Measurements from ENCODE around the gene STAT2.

STAT2 gene

DNA sequence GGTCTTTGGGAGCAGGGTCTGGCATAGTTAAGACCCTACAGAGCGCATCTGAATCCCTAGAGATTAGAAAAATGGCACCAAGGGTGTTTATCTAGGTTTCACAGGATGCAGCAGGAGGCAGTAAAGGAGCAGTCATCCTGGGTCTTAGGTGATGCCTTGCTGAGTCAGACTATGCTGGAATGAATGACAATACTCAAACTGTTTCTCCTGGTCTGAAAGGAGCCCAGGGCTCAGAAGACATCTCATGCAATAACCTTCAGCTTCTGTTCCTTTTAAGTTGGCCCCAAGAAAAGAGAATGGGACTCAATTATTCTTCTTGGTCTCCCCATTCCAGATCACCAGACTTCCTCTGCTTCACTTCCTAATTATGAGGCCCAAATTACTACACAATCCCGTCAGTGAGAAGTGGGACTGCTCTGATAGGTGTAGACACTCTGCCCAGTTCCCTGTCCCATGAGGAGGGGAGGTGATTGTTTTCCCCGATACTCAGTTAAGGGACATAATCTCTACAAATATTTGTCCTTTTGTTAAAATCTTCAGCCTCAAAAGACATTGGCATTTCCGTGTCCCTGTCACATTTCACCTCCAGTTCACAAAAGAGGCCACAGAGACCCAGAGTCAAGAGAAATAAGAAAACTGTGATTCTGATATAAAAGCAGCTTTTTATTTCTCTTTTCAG is 17.5 kb upstream of the STAT2 start:
- Histone ChIP-seq H3K4me3 (IDR thresholded peaks at IDR 0.05; ENCODE audit: insufficient read depth, low read depth, low read length) (no peak overlapping the region), H2AFZ (ENCODE audit: low read depth) (no peak overlapping the region), H3K9ac (no peak overlapping the region), H3K36me3 (ENCODE audit: insufficient read depth) (no peaks in the 10 kb centered on the region), H3K27ac (no peak overlapping the region), H4K20me1 (ENCODE audit: insufficient read depth) (no peaks in the 10 kb centered on the region), H3K27me3 (ENCODE audit: insufficient read depth, low read depth) (no peaks in the 10 kb centered on the region), H3K79me2 (ENCODE audit: insufficient read depth, low read depth) (no peaks in the 10 kb centered on the region), H3K4me2 (no peak overlapping the region), H3K4me1 (ENCODE audit: low read depth, poor library complexity, severe bottlenecking) (peaks cover 7% of the 10 kb centered on the region)
- TF ChIP-seq, protein P1, sequence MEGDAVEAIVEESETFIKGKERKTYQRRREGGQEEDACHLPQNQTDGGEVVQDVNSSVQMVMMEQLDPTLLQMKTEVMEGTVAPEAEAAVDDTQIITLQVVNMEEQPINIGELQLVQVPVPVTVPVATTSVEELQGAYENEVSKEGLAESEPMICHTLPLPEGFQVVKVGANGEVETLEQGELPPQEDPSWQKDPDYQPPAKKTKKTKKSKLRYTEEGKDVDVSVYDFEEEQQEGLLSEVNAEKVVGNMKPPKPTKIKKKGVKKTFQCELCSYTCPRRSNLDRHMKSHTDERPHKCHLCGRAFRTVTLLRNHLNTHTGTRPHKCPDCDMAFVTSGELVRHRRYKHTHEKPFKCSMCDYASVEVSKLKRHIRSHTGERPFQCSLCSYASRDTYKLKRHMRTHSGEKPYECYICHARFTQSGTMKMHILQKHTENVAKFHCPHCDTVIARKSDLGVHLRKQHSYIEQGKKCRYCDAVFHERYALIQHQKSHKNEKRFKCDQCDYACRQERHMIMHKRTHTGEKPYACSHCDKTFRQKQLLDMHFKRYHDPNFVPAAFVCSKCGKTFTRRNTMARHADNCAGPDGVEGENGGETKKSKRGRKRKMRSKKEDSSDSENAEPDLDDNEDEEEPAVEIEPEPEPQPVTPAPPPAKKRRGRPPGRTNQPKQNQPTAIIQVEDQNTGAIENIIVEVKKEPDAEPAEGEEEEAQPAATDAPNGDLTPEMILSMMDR (conservative IDR thresholded peaks at IDR 0.05; ENCODE audit: low read depth, low read length): no peak

DNA sequence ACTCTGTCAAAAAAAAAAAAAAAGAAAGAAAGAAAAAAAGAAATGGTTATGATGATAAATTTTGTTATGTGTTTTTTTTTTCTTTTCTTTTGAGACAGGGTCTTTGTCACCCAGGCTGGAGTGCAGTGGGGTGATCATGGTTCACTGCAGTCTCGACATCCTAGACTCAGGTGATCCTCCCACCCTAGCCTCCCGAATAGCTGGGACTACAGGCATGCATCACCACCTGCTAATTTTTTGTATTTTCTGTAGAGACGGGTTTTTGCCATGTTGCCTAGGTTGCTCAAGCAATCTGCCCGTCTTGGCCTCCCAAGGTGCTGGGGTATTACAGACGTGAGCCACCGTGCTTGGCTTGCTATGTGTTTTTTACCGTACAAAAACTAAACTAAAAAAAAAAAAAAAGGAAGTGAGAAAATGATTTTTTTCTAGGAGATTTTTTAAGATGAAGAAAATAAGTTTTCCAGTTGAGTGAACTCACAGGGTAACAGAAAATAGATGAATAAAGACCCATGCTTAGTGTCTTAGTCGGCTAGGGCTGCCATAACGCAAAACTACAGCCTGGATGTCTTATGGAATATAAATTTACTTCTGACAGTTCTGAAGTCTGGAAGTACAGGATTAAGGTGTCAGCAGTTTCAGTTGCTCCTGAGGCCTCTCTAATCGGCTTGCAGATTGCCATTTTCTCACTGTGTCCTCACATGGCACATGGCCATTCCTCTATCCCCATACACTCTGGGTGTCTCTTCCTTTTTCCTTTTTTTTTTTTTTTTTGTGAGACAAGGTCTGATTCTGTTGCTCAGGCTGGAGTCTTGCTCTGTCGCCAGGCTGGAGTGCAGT is 15.9 kb upstream of the STAT2 start:
- no peak overlapping the region for H3K27ac ChIP-seq
- H3K4me2 ChIP-seq: no peak overlapping the region
- H3K4me1 ChIP-seq (ENCODE audit: low read depth, poor library complexity, severe bottlenecking): peaks cover 7% of the 10 kb centered on the region
- TF ChIP-seq, protein P1 (conservative IDR thresholded peaks at IDR 0.05; ENCODE audit: low read depth, low read length): no peak
- H3K27me3 ChIP-seq (ENCODE audit: insufficient read depth, low read depth): no peaks in the 10 kb centered on the region
- H3K4me3 ChIP-seq (IDR thresholded peaks at IDR 0.05; ENCODE audit: insufficient read depth, low read depth, low read length): no peak overlapping the region
- H2AFZ ChIP-seq (ENCODE audit: low read depth): no peak overlapping the region
- H4K20me1 ChIP-seq (ENCODE audit: insufficient read depth): no peaks in the 10 kb centered on the region
- no peaks in the 10 kb centered on the region for H3K36me3 ChIP-seq (ENCODE audit: insufficient read depth)
- H3K79me2 ChIP-seq (ENCODE audit: insufficient read depth, low read depth): no peaks in the 10 kb centered on the region
- no peak overlapping the region for H3K9ac ChIP-seq

DNA sequence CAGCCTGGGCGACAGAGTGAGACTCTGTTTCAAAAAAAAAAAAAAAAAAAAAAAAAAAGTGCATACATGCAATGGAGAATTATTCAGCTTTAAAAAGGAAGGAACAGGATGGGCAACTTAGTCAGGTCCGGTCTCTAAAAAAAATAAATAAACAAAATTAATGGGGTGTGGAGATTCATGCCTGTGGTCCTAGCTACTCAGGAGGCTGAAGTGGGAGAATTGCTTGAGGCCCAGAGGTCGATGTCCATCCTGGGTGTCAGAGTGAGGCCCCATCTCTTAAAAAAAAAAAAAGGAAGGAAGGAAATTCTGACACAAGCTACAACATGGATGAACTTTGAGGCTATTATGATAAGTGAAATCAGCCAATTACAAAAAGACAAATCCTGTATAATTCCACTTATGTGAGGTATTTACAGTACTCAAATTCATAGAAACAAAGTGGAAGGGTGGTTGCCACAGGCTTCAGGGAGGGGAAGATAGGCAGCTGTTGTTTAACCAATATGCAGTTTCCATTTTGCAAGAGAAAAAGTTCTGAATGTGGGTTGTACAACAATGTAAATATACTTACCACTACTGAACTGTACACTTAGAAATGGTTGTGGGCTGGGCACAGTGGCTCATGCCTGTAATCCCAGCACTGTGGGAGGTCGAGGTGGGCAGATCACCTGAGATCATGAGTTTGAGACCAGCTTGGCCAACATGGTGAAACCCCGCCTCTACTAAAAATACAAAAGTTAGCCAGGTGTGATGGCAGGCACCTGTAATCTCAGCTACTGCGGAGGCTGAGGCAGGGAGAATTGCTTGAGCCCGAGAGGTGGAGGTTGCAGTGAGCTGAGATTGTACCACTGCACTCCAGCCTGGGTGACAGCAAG is 15.1 kb upstream of the STAT2 start:
- Histone ChIP-seq H2AFZ (ENCODE audit: low read depth) (no peak overlapping the region), H3K4me2 (no peak overlapping the region)

DNA sequence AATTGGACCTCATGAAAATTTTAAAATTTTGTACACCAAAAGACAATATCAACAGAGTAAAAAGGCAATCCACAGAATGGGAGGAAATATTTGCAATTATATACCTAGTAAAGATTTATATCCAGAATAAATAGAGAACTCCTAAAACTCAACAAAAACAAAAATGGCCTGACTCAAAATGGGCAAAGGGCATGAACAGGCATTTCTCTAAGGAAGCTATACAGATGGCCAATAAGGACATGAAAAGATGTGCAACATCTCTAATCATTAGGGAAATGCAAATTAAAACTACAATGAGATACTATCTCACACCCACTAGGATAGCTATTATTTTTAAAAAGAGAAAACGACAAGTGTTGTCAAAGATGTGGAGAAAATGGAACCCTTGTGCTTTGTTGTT is 13.6 kb upstream of the STAT2 start:
- Histone ChIP-seq H3K4me3 (IDR thresholded peaks at IDR 0.05; ENCODE audit: insufficient read depth, low read depth, low read length) (no peak overlapping the region), H3K4me1 (ENCODE audit: low read depth, poor library complexity, severe bottlenecking) (peaks cover 7% of the 10 kb centered on the region), H3K79me2 (ENCODE audit: insufficient read depth, low read depth) (no peaks in the 10 kb centered on the region), H2AFZ (ENCODE audit: low read depth) (no peak overlapping the region), H3K4me2 (no peak overlapping the region), H4K20me1 (ENCODE audit: insufficient read depth) (no peaks in the 10 kb centered on the region), H3K27ac (no peak overlapping the region), H3K27me3 (ENCODE audit: insufficient read depth, low read depth) (no peaks in the 10 kb centered on the region), H3K9ac (no peak overlapping the region), H3K36me3 (ENCODE audit: insufficient read depth) (no peaks in the 10 kb centered on the region)
- TF ChIP-seq, protein P1 (conservative IDR thresholded peaks at IDR 0.05; ENCODE audit: low read depth, low read length): no peak

More for the DNA sequence above, 15.1 kb upstream of the STAT2 start:
- H4K20me1 ChIP-seq (ENCODE audit: insufficient read depth): no peaks in the 10 kb centered on the region
- no peak overlapping the region for H3K9ac ChIP-seq
- TF ChIP-seq, protein P1 (conservative IDR thresholded peaks at IDR 0.05; ENCODE audit: low read depth, low read length): no peak
- H3K27ac ChIP-seq: no peak overlapping the region
- no peaks in the 10 kb centered on the region for H3K79me2 ChIP-seq (ENCODE audit: insufficient read depth, low read depth)
- H3K4me1 ChIP-seq (ENCODE audit: low read depth, poor library complexity, severe bottlenecking): peaks cover 7% of the 10 kb centered on the region
- no peaks in the 10 kb centered on the region for H3K27me3 ChIP-seq (ENCODE audit: insufficient read depth, low read depth)
- H3K36me3 ChIP-seq (ENCODE audit: insufficient read depth): no peaks in the 10 kb centered on the region
- no peak overlapping the region for H3K4me3 ChIP-seq (IDR thresholded peaks at IDR 0.05; ENCODE audit: insufficient read depth, low read depth, low read length)
